ENCODE results near the gene ABTB1.

ABTB1 gene

GRCh38 chr3:127715532-127715931 lies 42.8 kb downstream of the ABTB1 start:
- H3K27ac ChIP-seq (ENCODE audit: extremely low read depth, low read depth, low read length), result no peak overlapping the region
- ChIA-PET CTCF (no interaction called here), POLR2A (no interaction called here)

GRCh38 chr3:127716384-127716783 lies 43.6 kb downstream of the ABTB1 start:
- Histone ChIP-seq H3K4me1 (ENCODE audit: control insufficient read depth, insufficient read depth, low read length) (no peaks in the 10 kb centered on the region), H3K36me3 (ENCODE audit: control insufficient read depth in 2 of 2, insufficient read depth in 1 of 2, low read length in 2 of 2) (no peaks in the 10 kb centered on the region), H3K4me3 (ENCODE audit: low read depth, low read length) (no peak overlapping the region), H3K27ac (ENCODE audit: extremely low read depth, low read depth, low read length) (no peak overlapping the region), H3K9me3 (ENCODE audit: control insufficient read depth, insufficient read depth, low read depth, low read length) (no peaks in the 10 kb centered on the region)
- TF ChIP-seq ZNF768 (tag by site-specific recombination; IDR thresholded peaks at IDR 0.05), result no peak
- TF ChIP-seq ZNF223 (tag by site-specific recombination; IDR thresholded peaks at IDR 0.05), result no peak
- no peak for TF ChIP-seq ZNF302 (tag by site-specific recombination; IDR thresholded peaks at IDR 0.05; ENCODE audit: low read depth)
- TF ChIP-seq TSHZ1 (tag by site-specific recombination; IDR thresholded peaks at IDR 0.05; ENCODE audit: borderline replicate concordance), result no peak
- no peak for TF ChIP-seq ZNF623 (tag by site-specific recombination; IDR thresholded peaks at IDR 0.05)
- no peak for TF ChIP-seq ZNF776 (tag by site-specific recombination; IDR thresholded peaks at IDR 0.05; ENCODE audit: borderline replicate concordance)
- no peak for TF ChIP-seq ZNF629 (tag by site-specific recombination; IDR thresholded peaks at IDR 0.05)
- no peak for TF ChIP-seq ZNF610 (tag by site-specific recombination; IDR thresholded peaks at IDR 0.05; ENCODE audit: borderline replicate concordance)
- TF ChIP-seq ZNF843 (tag by site-specific recombination; IDR thresholded peaks at IDR 0.05), result no peak
- TF ChIP-seq KLF16 (tag by site-specific recombination; IDR thresholded peaks at IDR 0.05), result no peak
- no peak for TF ChIP-seq SALL2 (tag by site-specific recombination; IDR thresholded peaks at IDR 0.05; ENCODE audit: borderline replicate concordance)
- no peak for TF ChIP-seq PATZ1 (tag by site-specific recombination; IDR thresholded peaks at IDR 0.05)
- no peak for TF ChIP-seq HOXA7 (CRISPR knock-in tag; IDR thresholded peaks at IDR 0.05; ENCODE audit: borderline replicate concordance)
- no peak for TF ChIP-seq OSR2 (tag by site-specific recombination; IDR thresholded peaks at IDR 0.05)
- POLR2A ChIA-PET, result no interaction called here
- CTCF ChIA-PET, result no interaction called here

More at GRCh38 chr3:127715532-127715931, 42.8 kb downstream of the ABTB1 start:
- Histone ChIP-seq H3K9me3 (ENCODE audit: control insufficient read depth, insufficient read depth, low read depth, low read length) (no peaks in the 10 kb centered on the region), H3K36me3 (ENCODE audit: control insufficient read depth in 2 of 2, insufficient read depth in 1 of 2, low read length in 2 of 2) (no peaks in the 10 kb centered on the region), H3K4me3 (ENCODE audit: low read depth, low read length) (no peak overlapping the region), H3K4me1 (ENCODE audit: control insufficient read depth, insufficient read depth, low read length) (no peaks in the 10 kb centered on the region)
- TF ChIP-seq SETDB1 (IDR thresholded peaks at IDR 0.05; ENCODE audit: insufficient read length, low read length) (no peak), ZFP69B (tag by site-specific recombination; IDR thresholded peaks at IDR 0.05) (no peak), ZNF549 (tag by site-specific recombination; IDR thresholded peaks at IDR 0.05) (no peak), ATF2 (tag by site-specific recombination; IDR thresholded peaks at IDR 0.05; ENCODE audit: low read depth) (no peak), ZBTB48 (tag by site-specific recombination; IDR thresholded peaks at IDR 0.05) (no peak), MYNN (tag by site-specific recombination; IDR thresholded peaks at IDR 0.05; ENCODE audit: borderline replicate concordance) (no peak), ZNF112 (tag by site-specific recombination; IDR thresholded peaks at IDR 0.05) (no peak)

All from HEK293 (cell line).